NCI-H446 (cell line): ENCODE measurements around the gene ZNF267.
"Not testable (repeated sequence)": the region's sequence is repeated elsewhere in the genome, so short reads cannot be mapped to it uniquely, and the experiment has no call there.

Experiments
- DNase-seq, 2 experiments: peaks; one replicate each; lab custom pipeline; 2025; lab: John Stamatoyannopoulos, UW

Gene ZNF267

GRCh38 chr16:31873556-31874365 lies at the start of gene ZNF267:
Gene ZNF267, plus strand, starts transcription at chr16:31873807. Its CDS starts 160 bp downstream, at chr16:31873967.
- peak; percentile 89 to 94 for DNase-seq

GRCh38 chr16:31833047-31833446 lies 40.6 kb upstream of the ZNF267 start:
- DNase-seq: no peak

- not testable (repeated sequence) for DNase-seq
Measured at GRCh38 chr16:31836396-31836795, 37.2 kb upstream of the ZNF267 start.

- no peak for DNase-seq
Measured at GRCh38 chr16:31842864-31843263, 30.7 kb upstream of the ZNF267 start.

GRCh38 chr16:31848572-31848971 lies 25.0 kb upstream of the ZNF267 start:
- DNase-seq: not testable (repeated sequence)

- no peak for DNase-seq
Measured at GRCh38 chr16:31853291-31853690, 20.3 kb upstream of the ZNF267 start.

- no peak for DNase-seq
Measured at GRCh38 chr16:31860508-31860907, 13.1 kb upstream of the ZNF267 start.

- DNase-seq: no peak
Measured at GRCh38 chr16:31861455-31861854, 12.2 kb upstream of the ZNF267 start.

- no peak for DNase-seq
Measured at GRCh38 chr16:31862761-31863160, 10.8 kb upstream of the ZNF267 start.

- no peak for DNase-seq
Measured at GRCh38 chr16:31868164-31868563, 5.4 kb upstream of the ZNF267 start.

GRCh38 chr16:31868691-31869167 lies 4.9 kb upstream of the ZNF267 start:
- peak; percentile 70 to 75 for DNase-seq

GRCh38 chr16:31869511-31870201 lies 4.0 kb upstream of the ZNF267 start:
- no peak for DNase-seq

GRCh38 chr16:31870809-31871208 lies 2.8 kb upstream of the ZNF267 start:
- no peak for DNase-seq

- no peak for DNase-seq
Measured at GRCh38 chr16:31871510-31871909, 2.1 kb upstream of the ZNF267 start.

GRCh38 chr16:31872201-31872600 lies 1.4 kb upstream of the ZNF267 start:
- no peak for DNase-seq

- peak in 1 of 2 experiments; percentile 25 for DNase-seq
Measured at GRCh38 chr16:31874366-31875111, 932 bp downstream of the ZNF267 start.

GRCh38 chr16:31875112-31875803 lies 1.7 kb downstream of the ZNF267 start:
- no peak for DNase-seq

GRCh38 chr16:31875928-31876547 lies 2.4 kb downstream of the ZNF267 start:
- DNase-seq: no peak

GRCh38 chr16:31876951-31877828 lies 3.6 kb downstream of the ZNF267 start:
- no peak for DNase-seq
